ENCODE measurements around the gene USP3. TPM values are rescaled to one million over a fixed set of nuclear protein-coding genes. Genes with fewer than 3 reads are reported as not detected.

USP3 gene
- total and polyA plus RNA-seq, 2 of the 13 experiments (the other 11 are each of a cell fraction or from before 2014, with no cell fraction given), result 14.3 to 61.2 TPM

DNA sequence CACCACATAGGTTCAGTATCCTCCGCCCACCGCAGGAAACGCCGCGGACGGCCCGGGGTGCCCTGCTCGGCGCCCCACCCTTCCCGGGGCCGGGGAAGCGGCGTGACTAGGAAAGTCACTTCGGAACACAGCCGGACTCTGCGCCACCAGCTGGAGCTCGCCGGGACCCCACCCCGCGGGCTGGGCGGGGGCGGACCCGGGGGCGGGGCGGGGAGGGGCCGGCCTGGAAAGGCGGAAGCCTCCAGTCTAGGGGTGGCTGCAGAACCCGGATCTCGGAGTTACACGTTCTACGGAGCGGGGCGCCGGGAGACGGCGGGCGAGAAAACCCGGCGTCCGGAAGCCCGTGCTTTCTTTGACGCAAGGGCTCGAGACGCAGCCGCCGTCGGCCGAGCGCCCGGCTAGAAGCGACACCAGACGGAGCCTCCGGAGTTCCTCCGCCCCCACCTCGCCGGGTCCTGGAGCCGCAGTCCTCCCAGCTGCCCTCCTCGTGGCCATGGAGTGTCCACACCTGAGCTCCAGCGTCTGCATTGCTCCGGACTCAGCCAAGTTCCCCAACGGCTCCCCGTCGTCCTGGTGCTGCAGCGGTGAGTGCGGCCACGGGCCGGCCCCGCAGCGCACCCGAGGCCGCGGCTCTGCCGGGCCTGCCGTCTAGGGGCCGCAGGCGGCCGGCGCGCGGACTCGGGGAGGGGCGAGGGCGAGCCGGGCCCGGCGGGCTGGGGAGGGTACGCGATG lies at the start of gene USP3 (continued):
- TF ChIP-seq, protein P1, sequence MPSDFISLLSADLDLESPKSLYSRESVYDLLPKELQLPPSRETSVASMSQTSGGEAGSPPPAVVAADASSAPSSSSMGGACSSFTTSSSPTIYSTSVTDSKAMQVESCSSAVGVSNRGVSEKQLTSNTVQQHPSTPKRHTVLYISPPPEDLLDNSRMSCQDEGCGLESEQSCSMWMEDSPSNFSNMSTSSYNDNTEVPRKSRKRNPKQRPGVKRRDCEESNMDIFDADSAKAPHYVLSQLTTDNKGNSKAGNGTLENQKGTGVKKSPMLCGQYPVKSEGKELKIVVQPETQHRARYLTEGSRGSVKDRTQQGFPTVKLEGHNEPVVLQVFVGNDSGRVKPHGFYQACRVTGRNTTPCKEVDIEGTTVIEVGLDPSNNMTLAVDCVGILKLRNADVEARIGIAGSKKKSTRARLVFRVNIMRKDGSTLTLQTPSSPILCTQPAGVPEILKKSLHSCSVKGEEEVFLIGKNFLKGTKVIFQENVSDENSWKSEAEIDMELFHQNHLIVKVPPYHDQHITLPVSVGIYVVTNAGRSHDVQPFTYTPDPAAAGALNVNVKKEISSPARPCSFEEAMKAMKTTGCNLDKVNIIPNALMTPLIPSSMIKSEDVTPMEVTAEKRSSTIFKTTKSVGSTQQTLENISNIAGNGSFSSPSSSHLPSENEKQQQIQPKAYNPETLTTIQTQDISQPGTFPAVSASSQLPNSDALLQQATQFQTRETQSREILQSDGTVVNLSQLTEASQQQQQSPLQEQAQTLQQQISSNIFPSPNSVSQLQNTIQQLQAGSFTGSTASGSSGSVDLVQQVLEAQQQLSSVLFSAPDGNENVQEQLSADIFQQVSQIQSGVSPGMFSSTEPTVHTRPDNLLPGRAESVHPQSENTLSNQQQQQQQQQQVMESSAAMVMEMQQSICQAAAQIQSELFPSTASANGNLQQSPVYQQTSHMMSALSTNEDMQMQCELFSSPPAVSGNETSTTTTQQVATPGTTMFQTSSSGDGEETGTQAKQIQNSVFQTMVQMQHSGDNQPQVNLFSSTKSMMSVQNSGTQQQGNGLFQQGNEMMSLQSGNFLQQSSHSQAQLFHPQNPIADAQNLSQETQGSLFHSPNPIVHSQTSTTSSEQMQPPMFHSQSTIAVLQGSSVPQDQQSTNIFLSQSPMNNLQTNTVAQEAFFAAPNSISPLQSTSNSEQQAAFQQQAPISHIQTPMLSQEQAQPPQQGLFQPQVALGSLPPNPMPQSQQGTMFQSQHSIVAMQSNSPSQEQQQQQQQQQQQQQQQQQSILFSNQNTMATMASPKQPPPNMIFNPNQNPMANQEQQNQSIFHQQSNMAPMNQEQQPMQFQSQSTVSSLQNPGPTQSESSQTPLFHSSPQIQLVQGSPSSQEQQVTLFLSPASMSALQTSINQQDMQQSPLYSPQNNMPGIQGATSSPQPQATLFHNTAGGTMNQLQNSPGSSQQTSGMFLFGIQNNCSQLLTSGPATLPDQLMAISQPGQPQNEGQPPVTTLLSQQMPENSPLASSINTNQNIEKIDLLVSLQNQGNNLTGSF (CRISPR knock-in tag; IDR thresholded peaks at IDR 0.05), result 0 out of 2 replicates have a peak, but pooled peaks have one; percentile 14
- TF ChIP-seq, protein P2, sequence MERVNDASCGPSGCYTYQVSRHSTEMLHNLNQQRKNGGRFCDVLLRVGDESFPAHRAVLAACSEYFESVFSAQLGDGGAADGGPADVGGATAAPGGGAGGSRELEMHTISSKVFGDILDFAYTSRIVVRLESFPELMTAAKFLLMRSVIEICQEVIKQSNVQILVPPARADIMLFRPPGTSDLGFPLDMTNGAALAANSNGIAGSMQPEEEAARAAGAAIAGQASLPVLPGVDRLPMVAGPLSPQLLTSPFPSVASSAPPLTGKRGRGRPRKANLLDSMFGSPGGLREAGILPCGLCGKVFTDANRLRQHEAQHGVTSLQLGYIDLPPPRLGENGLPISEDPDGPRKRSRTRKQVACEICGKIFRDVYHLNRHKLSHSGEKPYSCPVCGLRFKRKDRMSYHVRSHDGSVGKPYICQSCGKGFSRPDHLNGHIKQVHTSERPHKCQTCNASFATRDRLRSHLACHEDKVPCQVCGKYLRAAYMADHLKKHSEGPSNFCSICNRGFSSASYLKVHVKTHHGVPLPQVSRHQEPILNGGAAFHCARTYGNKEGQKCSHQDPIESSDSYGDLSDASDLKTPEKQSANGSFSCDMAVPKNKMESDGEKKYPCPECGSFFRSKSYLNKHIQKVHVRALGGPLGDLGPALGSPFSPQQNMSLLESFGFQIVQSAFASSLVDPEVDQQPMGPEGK (CRISPR knock-in tag; IDR thresholded peaks at IDR 0.05), result peak; percentile 75
- TF ChIP-seq AGO2 (optimal IDR thresholded peaks at IDR 0.05; ENCODE audit: low read depth, low read length) (peak; percentile 93), ATRX (CRISPR knock-in tag; IDR thresholded peaks at IDR 0.05; ENCODE audit: borderline replicate concordance) (no peak), SNRNP70 (IDR thresholded peaks at IDR 0.05; ENCODE audit: low read depth, low read length) (no peak), NR2C2 (CRISPR knock-in tag; IDR thresholded peaks at IDR 0.05; ENCODE audit: borderline replicate concordance) (0 out of 2 replicates have a peak, but pooled peaks have one; percentile 8), NAIF1 (CRISPR knock-in tag; IDR thresholded peaks at IDR 0.05; ENCODE audit: borderline replicate concordance) (no peak; the same call in none of the 2 replicates), ZNF160 (CRISPR knock-in tag; IDR thresholded peaks at IDR 0.05) (no peak), GTF3A (CRISPR knock-in tag; conservative IDR thresholded peaks at IDR 0.05) (0 out of 2 replicates have a peak, but pooled peaks have one; percentile 4), ZNF232 (CRISPR knock-in tag; IDR thresholded peaks at IDR 0.05; ENCODE audit: borderline replicate concordance) (peak; percentile 65; the same call in 1 of the 2 replicates), MEIS1 (CRISPR knock-in tag; IDR thresholded peaks at IDR 0.05; ENCODE audit: borderline replicate concordance) (no peak), PAX8 (CRISPR knock-in tag; IDR thresholded peaks at IDR 0.05; ENCODE audit: borderline replicate concordance) (no peak), CHD4 (IDR thresholded peaks at IDR 0.05; ENCODE audit: borderline replicate concordance, low read length) (no peak), ZSCAN31 (CRISPR knock-in tag; IDR thresholded peaks at IDR 0.05; ENCODE audit: low read depth) (peak; percentile 74), AKAP8 (CRISPR knock-in tag; IDR thresholded peaks at IDR 0.05) (no peak)

All from HepG2 (cell line).